Stomach (tissue), 4 donors: Measurements from ENCODE around the gene TDO2.

Source experiments
- CTCF ChIP-seq, 7 experiments: fragments of 450-650 bp in 4 of 7; fragments of 200-600 bp in 3 of 7; sonication (generic) in 3 of 7; IDR thresholded peaks; one replicate each; pipeline ENCODE4 v1.5.1; 2016 to 2019; ENCODE audit warnings: antibody characterized with exemption in 7 of 7, control low read depth in 2 of 7, mild to moderate bottlenecking in 1 of 7
- EP300 ChIP-seq: sonication (generic); formaldehyde crosslinking; IDR thresholded peaks from one replicate; pipeline ENCODE4 v1.6.1; 2017; ENCODE audit warnings: antibody characterized with exemption
- POLR2AphosphoS5 ChIP-seq, 3 donors: sonication (generic); formaldehyde crosslinking; IDR thresholded peaks; one replicate each; pipeline ENCODE4 v1.6.1; 2016; ENCODE audit warnings: antibody characterized with exemption in 3 of 3

GRCh38 chr4:155953151-155954117, 49.9 kb downstream of the TDO2 start, which contains the start of gene CTSO:
- TF ChIP-seq CTCF (IDR thresholded peaks at IDR 0.05), result peak in 5 of 7 experiments; percentile 43 to 66 (median 55)
- no peak for TF ChIP-seq EP300
- TF ChIP-seq POLR2AphosphoS5 (IDR thresholded peaks at IDR 0.05), result peak in 2 of 3 donors; percentile 58 to 69
